Kidney epithelial cell (primary cell): ENCODE results near the gene GRM7. TPM values are rescaled to one million over a fixed set of nuclear protein-coding genes. Genes with fewer than 3 reads are reported as not detected.

Experiments used
- DNase-seq: peaks from one replicate; pipeline ENCODE4 v3.0.0-alpha.2; 2010; ENCODE audit warnings: low read depth
- H3K27me3 ChIP-seq: 2 replicates; pipeline ENCODE4 v1.6.0; 2011; ENCODE audit warnings: low read length; ENCODE audit not compliant: control insufficient read depth, insufficient read depth
- H3K36me3 ChIP-seq: 2 replicates; pipeline ENCODE4 v1.5.1; 2011; ENCODE audit warnings: low read length; ENCODE audit not compliant: control insufficient read depth, insufficient read depth
- H3K4me3 ChIP-seq: 2 replicates; pipeline ENCODE4 v1.5.1; 2011; ENCODE audit warnings: low read depth, mild to moderate bottlenecking, control low read depth, low read length
- CTCF ChIP-seq: IDR thresholded peaks from 2 replicates; pipeline ENCODE4 v1.5.1; 2011; ENCODE audit warnings: mild to moderate bottlenecking, moderate library complexity, low read length, control low read depth, inconsistent platforms; ENCODE audit not compliant: insufficient read depth, poor library complexity, severe bottlenecking
- total RNA-seq: library from RNA; depleted of rRNA; stranded (reverse); fragments of >200 nt; gene quantifications from 2 replicates; pipeline ENCODE4 v1.2.3, GENCODE V29; 2015

Gene GRM7
- total RNA-seq, 1 donor from 2014 or later, result 0.17 TPM

GRCh38 chr3:7428206-7428718 lies 567.3 kb downstream of the GRM7 start:
- H3K27me3 ChIP-seq, result no peaks in the 10 kb centered on the region
- no peak for DNase-seq
- TF ChIP-seq CTCF, result no peak
- no peaks in the 10 kb centered on the region for H3K36me3 ChIP-seq
- no peak overlapping the region for H3K4me3 ChIP-seq

GRCh38 chr3:7432610-7433009 lies 571.7 kb downstream of the GRM7 start:
- no peaks in the 10 kb centered on the region for H3K36me3 ChIP-seq
- TF ChIP-seq CTCF, result no peak
- H3K27me3 ChIP-seq, result no peaks in the 10 kb centered on the region
- no peak overlapping the region for H3K4me3 ChIP-seq
- DNase-seq, result no peak

GRCh38 chr3:7433073-7433472 lies 572.2 kb downstream of the GRM7 start:
- Histone ChIP-seq H3K4me3 (no peak overlapping the region), H3K36me3 (no peaks in the 10 kb centered on the region), H3K27me3 (no peaks in the 10 kb centered on the region)
- DNase-seq, result no peak
- no peak for TF ChIP-seq CTCF

GRCh38 chr3:7436542-7436941 lies 575.6 kb downstream of the GRM7 start:
- Histone ChIP-seq H3K4me3 (no peak overlapping the region), H3K27me3 (no peaks in the 10 kb centered on the region), H3K36me3 (no peaks in the 10 kb centered on the region)
- no peak for TF ChIP-seq CTCF
- DNase-seq, result no peak

- Histone ChIP-seq H3K4me3 (no peak overlapping the region), H3K36me3 (no peaks in the 10 kb centered on the region), H3K27me3 (no peaks in the 10 kb centered on the region)
- TF ChIP-seq CTCF, result no peak
- no peak for DNase-seq
These were observed 576.3 kb downstream of the GRM7 start for GRCh38 chr3:7437231-7437630.

- DNase-seq, result no peak
- Histone ChIP-seq H3K36me3 (no peaks in the 10 kb centered on the region), H3K4me3 (no peak overlapping the region), H3K27me3 (no peaks in the 10 kb centered on the region)
- TF ChIP-seq CTCF, result no peak
These were observed 578.3 kb downstream of the GRM7 start for GRCh38 chr3:7439101-7439680.
